Midbrain (tissue), 1 donor: ENCODE results near the gene PWWP2B.

Experiments used
- DNase-seq: peaks from one replicate; lab custom pipeline; 2025; lab: John Stamatoyannopoulos, UW

Gene PWWP2B

DNA sequence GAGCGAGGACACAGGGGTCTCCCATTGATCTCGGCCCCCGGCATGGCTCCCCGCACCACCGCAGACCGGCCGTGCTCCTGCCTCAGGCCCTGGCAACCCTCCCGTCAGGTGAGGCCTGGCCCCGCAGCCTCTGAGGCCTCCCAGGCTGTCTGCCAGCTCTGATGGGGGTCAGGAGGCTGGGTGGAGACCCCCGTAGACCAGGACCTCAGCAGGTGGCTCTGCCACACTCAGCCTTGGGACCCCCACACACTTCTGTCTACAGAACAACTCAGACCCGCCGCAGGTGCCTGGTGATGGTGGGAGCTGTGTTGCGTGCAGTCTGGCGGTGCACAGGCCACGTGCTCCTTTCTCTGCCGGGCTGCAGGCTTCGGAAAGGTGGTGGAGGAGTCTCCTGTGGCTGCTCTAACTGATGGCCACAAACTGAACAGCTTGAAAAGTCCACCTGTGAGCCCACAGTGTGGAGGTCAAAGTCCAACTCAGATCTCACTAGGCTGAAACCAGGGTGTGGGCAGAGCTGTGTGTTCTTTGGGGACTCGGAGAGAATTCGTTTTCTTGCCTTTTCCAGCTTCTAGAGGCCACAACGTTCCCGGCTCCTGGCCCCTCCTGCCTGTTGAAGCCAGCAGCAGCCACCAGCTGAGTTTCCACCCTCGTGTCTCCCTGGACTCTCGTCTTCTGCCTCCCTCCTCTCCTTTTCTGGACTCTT, 62.5 kb downstream of the PWWP2B start:
- DNase-seq, result no peak

DNA sequence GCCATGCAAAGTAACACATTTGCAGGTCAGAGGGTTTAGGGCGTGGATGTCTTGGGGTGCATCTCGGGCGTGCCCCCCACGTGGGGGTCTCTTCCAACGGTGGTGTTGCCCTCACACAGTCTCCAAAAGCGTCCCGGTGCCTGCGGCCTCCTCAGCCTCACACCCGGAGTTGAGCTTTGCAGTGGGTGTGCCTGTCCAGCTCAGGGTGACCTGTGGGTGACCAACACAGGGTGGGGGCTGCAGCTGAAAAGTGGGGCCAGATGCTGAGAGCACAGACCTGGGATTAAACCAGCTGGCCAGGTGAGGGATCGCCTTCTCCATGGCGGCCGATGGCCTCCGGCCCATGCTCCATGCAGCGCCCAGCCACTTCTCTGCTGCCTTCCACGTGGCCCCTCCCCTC, 63.1 kb downstream of the PWWP2B start:
- no peak for DNase-seq

DNA sequence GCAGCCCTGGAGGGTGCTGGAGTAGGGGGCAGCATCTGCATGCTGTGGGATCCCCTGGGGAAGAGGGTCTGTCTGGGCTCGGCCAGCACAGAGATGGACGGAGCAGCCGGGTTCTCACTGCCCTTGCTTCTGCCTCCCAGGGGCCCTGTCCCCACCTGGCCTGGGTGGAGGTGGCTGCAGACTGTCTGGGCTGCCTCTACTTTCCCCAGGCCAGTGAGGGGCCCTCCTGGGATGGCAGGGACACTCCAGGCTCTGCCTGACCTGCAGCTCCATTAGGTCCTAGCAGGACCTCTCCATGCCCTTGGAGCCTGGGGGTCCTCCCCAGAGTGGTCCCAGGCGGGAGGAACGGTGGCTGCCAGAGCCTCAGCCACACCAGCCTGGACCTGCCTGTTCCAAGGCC, 63.7 kb downstream of the PWWP2B start:
- DNase-seq, result no peak

DNA sequence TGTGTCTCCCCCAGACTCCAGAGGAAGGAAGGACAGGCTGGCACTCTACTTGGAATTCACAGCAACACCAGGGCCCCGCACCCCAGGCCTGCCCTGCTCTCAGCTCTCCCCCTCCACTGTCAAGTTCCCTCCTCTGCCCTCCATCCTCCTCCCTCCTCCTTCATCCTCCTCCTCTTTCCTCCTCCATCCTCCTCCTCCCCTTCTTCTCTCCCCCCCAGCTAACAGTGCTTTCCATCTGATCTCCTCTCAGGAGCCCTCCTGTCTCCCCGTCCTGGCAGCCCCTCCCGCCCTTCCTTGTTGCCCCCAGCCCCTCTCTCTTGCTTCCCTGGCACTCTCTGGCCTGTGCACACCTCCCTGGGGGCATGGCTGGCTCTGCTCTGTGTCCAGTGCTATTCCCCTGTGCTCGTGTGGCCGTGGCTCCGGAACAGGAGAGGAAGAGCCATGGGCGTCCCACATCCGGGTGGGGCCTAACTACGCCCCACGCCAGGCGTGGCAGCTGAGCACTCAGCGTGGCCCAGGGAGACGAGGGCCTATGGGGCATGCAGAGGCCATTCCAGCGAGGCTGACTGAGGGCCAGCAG, 64.2 kb downstream of the PWWP2B start:
- no peak for DNase-seq

DNA sequence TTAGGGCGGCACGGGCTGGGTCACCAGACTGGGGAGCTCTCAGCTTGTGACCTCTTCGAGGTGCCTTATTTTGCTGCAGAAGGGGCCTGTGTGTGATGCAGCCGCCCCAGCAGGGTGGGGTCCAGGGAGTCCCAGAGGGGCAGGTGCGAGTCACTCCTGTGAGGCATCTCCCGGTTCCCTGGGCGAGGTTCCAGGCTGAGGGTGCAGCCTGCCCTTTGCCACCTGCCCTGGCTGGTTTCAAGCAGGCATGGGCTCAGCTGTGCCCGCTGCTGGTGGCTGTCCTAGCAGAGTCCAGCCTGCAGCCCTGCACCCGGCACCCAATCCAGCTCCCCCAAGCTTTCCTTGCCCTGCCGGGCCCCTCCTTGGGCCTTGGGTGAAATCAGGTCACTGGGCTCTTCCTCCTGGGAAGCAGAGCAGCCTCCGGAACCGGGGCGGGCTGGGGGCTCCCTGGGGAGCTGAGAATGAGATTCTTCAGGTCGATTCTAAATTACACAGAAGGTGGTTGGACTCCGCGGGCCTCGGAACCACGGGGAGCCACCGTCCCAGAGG, 64.8 kb downstream of the PWWP2B start:
- DNase-seq, result no peak

DNA sequence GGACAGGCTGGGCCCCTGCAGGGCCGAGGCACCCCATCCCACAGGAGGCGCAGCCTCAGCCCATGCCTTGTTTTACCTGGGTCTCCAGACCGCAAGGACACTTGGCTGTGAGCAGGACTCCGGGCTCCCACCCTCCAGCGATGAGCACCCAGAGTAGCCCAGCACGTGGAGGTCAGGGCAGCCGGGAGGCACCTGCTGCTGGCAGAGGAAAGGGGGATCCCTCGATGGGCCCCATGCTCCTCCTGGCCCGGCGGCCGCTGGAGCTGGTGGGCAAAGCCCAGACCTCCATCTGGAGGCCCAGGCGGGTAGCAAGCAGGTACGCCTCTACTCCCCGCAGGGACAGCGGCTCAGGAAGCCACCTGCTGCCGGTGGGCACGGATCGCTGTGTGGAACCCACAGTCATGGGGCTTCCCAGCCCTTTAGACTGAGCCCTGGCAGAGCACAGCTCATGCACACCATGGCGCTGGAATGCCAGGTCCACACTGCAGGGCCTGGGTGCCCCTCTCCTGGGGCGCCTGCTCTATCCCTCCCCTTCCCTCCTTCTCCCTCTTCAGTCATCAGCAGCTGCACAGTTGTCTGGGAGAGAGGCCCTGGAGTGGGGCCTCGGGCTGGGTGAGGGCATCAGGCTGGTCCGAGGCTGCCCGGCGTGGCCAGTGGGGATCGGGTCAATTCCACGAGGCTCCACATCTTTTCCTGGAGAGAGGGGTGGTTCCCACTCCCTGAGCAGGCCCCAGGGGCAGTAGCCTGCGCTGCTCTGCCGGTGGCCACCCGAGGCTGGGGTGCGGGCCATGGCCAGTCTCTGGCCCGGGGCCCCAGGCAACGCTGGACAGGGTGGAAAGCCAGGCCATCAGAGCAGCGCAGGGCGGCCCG, 65.7 kb downstream of the PWWP2B start:
- DNase-seq, result no peak

DNA sequence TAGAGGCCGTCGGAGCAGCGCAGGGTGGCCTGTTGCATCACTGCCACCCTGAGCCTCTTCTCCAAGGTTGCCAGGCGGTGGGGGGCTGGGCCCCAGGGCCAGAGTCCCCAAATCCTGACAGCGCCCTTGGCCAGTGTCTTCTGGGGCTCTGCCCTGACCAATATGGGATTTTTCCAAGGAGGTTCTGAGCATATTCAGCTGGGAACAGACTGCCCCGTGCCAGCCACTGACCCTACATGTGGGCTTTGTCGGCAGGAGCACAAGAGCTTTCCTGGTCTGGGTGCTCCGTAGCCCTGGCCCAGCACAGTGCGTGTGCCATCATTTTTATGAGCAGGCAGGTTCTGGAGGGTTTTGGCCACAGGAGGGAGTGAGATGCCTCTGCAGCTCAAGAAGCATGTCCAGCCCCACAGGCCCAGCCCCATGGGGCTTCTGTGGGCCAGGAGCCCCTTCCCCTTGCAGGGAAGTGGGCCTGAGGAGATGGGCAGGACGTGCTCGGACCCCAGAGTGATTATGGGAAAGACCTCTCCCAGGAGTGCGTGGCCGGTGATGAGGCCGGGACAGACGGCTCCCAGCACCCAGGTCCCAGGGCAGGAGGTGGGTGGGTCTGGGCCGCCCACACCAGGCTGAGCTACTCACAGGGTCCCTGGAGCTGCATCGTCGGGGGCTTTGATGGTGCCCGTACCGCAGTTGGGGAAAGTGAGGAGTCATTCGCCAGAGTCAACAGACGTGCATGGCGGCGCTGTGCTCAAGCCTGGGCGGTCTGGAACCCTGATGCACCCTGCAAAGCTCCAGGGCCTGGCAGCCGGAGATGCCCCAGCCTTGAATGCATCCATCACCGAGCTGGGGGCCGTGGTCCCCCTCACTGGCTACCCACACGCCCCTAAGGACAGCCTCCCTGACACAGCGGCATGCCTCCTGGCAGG, 66.6 kb downstream of the PWWP2B start:
- no peak for DNase-seq

DNA sequence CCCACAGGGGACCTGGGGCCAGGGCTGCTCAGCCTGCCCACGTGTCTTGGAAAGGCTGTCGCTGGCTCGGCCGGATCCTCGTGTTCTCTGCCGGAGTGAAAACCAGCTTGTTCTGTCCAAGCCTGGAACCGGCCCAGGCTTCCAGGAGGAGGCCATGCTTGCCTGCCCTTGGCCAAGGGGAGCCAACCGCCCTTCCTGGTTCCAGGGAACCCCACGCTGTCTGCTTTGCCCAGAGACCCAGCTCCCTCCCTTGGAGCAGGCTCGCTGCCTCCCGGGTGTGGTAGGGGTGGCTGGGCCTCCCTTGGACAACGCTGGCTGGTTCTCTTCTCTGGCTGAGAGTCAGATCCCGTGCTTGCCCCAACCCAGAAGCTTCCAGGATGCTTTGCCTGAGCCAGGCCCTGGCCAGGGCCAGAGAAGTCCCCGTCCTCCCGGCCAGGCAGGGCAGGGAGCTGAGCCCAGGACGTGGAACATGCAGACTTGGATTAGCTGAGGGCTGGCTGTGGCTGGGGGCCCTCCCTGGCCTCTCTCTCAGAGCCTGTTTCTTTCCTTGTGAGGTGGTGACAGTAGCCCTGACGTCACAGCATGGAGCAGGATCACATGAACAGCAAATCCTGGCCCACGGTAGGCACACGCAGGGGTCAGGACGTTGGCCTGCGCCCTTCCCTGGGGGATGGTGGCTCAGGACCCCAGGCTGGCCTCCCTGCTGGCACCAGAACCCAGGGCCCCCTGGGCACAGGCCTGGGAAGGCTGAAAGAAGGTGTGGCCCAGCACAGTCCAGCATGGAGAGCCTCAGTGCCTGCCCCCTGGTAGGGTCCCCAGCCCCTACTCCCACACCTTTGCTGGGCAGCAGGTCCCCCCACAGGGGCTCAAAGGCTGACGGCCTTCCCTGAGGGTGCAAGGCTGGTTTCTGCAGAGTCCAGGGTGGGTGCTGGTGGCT, 67.5 kb downstream of the PWWP2B start:
- DNase-seq, result peak; percentile 86

DNA sequence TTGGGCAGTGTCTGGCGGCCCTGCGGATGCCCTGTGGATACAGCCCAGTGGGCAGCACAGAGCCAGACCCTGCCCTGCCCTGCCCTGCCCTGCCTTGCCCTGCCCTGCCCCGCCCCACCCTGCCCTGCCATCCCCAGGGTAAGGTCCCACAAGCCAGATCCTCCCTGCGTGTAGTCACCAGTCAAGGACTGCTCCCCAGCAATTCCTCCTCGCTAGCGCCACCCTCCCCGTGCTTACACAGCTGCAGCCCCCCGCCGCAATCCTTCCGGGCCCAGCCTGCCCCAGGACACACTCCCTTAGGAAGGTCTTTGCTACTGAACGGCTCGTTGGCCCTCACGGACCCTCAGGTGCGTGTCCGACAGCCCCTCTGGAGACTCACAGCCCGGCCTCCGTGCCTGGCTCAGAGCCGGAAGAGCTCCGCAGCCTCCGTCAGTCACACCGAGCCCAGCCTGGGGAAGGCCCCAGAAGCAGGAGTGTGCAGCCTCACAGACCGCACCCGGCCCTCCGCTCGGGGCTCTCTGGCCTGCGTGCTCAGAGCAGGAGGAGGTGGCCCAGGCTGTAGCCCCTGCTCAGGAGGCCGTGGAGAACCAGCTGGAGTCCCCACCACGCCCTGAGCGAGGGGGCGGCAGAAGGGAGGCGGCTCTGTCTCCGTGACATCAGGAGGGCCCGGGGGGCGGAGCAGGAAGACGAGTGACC, 68.3 kb downstream of the PWWP2B start:
- no peak for DNase-seq

DNA sequence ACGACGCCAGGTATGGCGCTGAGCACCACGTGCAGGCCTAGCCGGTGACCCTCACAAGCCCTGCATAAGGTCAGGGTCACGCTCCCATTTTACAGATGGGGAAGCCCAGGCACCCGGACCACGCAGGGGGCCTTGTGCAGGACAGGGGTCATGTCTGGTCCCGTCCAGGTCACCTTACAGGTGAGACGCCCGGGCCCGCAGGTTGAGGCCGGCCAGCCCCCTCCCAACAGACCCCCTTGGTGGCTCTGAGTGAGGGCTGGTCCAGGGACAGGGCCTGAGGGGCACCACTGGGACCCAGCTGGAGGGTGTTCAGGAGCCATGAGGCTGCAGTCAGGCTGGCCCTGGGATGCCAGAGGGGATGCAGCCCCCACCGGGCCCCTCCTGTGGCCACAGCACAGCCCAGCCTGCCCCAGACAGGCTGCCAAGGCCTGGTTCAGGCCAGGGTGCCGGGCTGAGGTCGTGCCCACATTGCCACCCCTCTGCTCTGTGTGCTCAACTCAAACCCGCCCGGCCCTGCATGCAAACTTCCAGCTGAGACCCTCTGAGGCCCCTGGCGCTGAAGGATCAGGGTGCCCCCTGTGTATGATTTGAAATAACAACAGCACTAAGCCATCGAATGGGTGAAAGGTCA, 69.0 kb downstream of the PWWP2B start:
- no peak for DNase-seq

DNA sequence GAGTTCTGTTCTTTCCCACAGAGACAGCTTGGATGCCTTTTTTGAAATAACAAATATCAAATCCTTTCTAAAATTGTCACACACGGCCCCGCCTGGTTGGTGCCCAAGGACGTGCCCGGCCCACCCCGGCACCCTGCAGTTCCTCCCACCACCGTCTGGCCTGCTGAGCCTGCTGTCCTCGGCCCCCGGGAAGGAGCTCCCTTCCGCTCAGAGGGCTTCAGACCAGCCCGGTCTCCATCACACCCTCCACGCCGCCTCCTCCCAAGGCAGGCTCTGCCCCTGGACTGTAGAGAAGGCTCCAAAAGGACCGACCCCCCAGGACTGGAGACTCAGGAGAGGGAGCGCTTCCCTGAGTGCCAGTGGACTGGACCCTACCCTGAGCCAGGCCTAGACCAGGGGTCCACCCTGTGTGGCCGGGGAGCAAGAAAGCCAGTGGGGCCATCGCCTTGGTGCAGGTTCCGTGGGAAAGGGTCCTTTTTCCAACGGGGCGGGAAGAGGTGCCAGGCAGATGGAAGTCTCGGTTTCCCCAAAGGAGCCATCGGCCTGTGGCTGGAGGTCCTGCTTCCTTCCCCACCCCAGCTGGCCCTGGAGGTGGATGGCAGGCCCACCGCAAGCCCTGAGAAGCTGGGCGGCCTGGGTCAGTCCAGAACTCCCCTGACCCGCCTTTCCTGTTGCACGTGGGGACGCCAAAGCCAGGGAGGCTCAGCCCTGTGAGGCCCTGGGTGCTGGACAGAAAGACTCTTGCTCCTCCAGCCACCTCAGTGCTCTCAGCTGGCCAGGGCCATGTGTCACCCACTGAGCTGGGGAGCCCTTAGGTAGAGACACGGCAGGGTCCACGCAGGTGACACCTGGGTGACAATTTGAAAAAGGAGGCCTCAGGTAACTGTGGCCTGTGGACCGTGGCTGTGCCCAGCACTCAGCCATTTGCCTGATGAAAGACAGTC, 69.8 kb downstream of the PWWP2B start:
- no peak for DNase-seq
